ENCODE measurements around the gene MDGA2. TPM values are rescaled to one million over a fixed set of nuclear protein-coding genes. Genes with fewer than 3 reads are reported as not detected.

The MDGA2 gene
- polyA plus RNA-seq, 1 of the 3 experiments (the other 2 are of a cell fraction), result not detected

DNA sequence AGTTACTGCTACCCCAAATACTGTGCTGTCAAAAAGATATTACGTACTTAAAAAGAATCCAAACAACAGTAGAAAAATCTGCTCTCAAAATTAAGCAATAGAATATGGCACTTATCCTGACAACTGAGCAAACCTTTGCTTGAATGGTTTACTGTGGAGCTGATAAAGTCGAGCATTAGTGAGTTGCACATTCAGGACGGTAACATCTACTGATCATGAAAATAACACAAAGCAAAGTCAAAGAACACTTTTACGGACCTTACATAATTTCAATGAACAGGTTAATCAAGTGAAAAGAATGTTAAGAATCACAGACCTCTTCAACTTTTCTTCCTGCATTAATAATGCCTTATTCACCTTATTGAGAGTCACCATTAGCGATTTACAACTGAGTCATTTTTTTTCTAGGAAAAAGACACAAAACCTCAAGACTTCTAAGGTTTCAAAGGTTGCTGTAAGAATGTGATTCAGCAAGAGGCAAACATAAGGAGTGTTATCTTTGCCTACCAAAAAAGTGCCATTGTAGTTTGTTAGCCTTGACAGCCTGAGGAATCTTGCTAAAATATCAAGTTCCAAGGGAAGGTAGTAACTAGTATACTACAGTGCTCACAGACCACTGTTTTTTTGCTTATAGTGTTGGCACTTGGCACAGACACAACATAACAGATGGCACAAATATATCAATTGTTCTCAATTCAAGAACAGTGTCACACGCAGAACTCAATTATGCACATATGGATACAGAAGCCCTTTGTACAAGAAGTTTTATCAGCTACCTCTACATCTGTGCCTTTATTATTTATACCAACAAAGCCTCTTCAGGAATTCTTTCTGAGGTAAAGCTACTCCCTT, 689.6 kb downstream of the MDGA2 start:
- no peak for DNase-seq
- H3K4me1 ChIP-seq (ENCODE audit: control insufficient read depth in 1 of 2, insufficient read depth in 2 of 2, low read depth in 1 of 2, low read length in 1 of 2), result no peaks in the 10 kb centered on the region
- no peaks in the 10 kb centered on the region for H3K36me3 ChIP-seq (replicated peaks in 1 of 2; ENCODE audit: control insufficient read depth in 1 of 2, insufficient read depth in 2 of 2, low read length in 1 of 2)
- H3F3A ChIP-seq (replicated peaks; ENCODE audit: insufficient read depth), result no peaks in the 10 kb centered on the region
- H2AFZ ChIP-seq (ENCODE audit: low read depth), result no peak overlapping the region
- no peak overlapping the region for H3K9ac ChIP-seq
- no peaks in the 10 kb centered on the region for H3K27me3 ChIP-seq (ENCODE audit: insufficient read depth)
- no peaks in the 10 kb centered on the region for H4K20me1 ChIP-seq (ENCODE audit: insufficient read depth)
- ChIA-PET POLR2A (no interaction called here), CTCF (no interaction called here)
- H3K9me2 ChIP-seq, result no peaks in the 10 kb centered on the region
- WGBS (ENCODE audit: low lambda C conversion rate), result 7% methylated on average over 6 of the region's 6 CpGs
- no peak overlapping the region for H3K4me2 ChIP-seq
- no peaks in the 10 kb centered on the region for H3K9me3 ChIP-seq
- no peaks in the 10 kb centered on the region for H3K79me2 ChIP-seq (ENCODE audit: insufficient read depth)
- H3K27ac ChIP-seq (ENCODE audit: low read depth in 2 of 2, low read length in 1 of 2), result no peak overlapping the region
- no peak overlapping the region for H3K4me3 ChIP-seq (ENCODE audit: low read depth in 2 of 2, low read length in 1 of 2)
- TF ChIP-seq TCF12 (IDR thresholded peaks at IDR 0.05), result no peak
- no peak for TF ChIP-seq YY1 (IDR thresholded peaks at IDR 0.05; ENCODE audit: low read depth)
- TF ChIP-seq, protein P1, sequence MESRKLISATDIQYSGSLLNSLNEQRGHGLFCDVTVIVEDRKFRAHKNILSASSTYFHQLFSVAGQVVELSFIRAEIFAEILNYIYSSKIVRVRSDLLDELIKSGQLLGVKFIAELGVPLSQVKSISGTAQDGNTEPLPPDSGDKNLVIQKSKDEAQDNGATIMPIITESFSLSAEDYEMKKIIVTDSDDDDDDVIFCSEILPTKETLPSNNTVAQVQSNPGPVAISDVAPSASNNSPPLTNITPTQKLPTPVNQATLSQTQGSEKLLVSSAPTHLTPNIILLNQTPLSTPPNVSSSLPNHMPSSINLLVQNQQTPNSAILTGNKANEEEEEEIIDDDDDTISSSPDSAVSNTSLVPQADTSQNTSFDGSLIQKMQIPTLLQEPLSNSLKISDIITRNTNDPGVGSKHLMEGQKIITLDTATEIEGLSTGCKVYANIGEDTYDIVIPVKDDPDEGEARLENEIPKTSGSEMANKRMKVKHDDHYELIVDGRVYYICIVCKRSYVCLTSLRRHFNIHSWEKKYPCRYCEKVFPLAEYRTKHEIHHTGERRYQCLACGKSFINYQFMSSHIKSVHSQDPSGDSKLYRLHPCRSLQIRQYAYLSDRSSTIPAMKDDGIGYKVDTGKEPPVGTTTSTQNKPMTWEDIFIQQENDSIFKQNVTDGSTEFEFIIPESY (IDR thresholded peaks at IDR 0.05; ENCODE audit: borderline replicate concordance, low read depth), result no peak
- TF ChIP-seq EP300 (IDR thresholded peaks at IDR 0.05; ENCODE audit: borderline replicate concordance in 1 of 2, low read depth in 1 of 2, low read length in 1 of 2), result no peak
- no peak for TF ChIP-seq FOXJ3 (CRISPR knock-in tag; IDR thresholded peaks at IDR 0.05)
- TF ChIP-seq, protein P2, sequence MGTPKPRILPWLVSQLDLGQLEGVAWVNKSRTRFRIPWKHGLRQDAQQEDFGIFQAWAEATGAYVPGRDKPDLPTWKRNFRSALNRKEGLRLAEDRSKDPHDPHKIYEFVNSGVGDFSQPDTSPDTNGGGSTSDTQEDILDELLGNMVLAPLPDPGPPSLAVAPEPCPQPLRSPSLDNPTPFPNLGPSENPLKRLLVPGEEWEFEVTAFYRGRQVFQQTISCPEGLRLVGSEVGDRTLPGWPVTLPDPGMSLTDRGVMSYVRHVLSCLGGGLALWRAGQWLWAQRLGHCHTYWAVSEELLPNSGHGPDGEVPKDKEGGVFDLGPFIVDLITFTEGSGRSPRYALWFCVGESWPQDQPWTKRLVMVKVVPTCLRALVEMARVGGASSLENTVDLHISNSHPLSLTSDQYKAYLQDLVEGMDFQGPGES (IDR thresholded peaks at IDR 0.05; ENCODE audit: low read depth, low read length), result no peak
- TF ChIP-seq, protein P3, sequence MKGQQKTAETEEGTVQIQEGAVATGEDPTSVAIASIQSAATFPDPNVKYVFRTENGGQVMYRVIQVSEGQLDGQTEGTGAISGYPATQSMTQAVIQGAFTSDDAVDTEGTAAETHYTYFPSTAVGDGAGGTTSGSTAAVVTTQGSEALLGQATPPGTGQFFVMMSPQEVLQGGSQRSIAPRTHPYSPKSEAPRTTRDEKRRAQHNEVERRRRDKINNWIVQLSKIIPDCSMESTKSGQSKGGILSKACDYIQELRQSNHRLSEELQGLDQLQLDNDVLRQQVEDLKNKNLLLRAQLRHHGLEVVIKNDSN (IDR thresholded peaks at IDR 0.05; ENCODE audit: borderline replicate concordance, low read depth), result no peak
- TF ChIP-seq POLR2AphosphoS5 (IDR thresholded peaks at IDR 0.05; ENCODE audit: low read depth, low read length), result no peak
- no peak for TF ChIP-seq RCOR1 (IDR thresholded peaks at IDR 0.05; ENCODE audit: low read length)
- TF ChIP-seq MXI1 (IDR thresholded peaks at IDR 0.05; ENCODE audit: low read depth, low read length), result no peak
- no peak for TF ChIP-seq EZH2phosphoT487 (IDR thresholded peaks at IDR 0.05; ENCODE audit: borderline replicate concordance, low read depth)
- TF ChIP-seq, protein P4, sequence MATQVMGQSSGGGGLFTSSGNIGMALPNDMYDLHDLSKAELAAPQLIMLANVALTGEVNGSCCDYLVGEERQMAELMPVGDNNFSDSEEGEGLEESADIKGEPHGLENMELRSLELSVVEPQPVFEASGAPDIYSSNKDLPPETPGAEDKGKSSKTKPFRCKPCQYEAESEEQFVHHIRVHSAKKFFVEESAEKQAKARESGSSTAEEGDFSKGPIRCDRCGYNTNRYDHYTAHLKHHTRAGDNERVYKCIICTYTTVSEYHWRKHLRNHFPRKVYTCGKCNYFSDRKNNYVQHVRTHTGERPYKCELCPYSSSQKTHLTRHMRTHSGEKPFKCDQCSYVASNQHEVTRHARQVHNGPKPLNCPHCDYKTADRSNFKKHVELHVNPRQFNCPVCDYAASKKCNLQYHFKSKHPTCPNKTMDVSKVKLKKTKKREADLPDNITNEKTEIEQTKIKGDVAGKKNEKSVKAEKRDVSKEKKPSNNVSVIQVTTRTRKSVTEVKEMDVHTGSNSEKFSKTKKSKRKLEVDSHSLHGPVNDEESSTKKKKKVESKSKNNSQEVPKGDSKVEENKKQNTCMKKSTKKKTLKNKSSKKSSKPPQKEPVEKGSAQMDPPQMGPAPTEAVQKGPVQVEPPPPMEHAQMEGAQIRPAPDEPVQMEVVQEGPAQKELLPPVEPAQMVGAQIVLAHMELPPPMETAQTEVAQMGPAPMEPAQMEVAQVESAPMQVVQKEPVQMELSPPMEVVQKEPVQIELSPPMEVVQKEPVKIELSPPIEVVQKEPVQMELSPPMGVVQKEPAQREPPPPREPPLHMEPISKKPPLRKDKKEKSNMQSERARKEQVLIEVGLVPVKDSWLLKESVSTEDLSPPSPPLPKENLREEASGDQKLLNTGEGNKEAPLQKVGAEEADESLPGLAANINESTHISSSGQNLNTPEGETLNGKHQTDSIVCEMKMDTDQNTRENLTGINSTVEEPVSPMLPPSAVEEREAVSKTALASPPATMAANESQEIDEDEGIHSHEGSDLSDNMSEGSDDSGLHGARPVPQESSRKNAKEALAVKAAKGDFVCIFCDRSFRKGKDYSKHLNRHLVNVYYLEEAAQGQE (IDR thresholded peaks at IDR 0.05; ENCODE audit: low read depth, low read length), result no peak
- TF ChIP-seq FOXM1 (IDR thresholded peaks at IDR 0.05; ENCODE audit: low read depth), result no peak
- TF ChIP-seq CHD2 (IDR thresholded peaks at IDR 0.05; ENCODE audit: low read length, partially characterized antibody), result no peak
- no peak for TF ChIP-seq MEF2A (IDR thresholded peaks at IDR 0.05; ENCODE audit: borderline replicate concordance, low read depth)
- TF ChIP-seq, protein P5, sequence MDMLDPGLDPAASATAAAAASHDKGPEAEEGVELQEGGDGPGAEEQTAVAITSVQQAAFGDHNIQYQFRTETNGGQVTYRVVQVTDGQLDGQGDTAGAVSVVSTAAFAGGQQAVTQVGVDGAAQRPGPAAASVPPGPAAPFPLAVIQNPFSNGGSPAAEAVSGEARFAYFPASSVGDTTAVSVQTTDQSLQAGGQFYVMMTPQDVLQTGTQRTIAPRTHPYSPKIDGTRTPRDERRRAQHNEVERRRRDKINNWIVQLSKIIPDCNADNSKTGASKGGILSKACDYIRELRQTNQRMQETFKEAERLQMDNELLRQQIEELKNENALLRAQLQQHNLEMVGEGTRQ (IDR thresholded peaks at IDR 0.05; ENCODE audit: borderline replicate concordance, low read depth, low read length), result no peak
- TF ChIP-seq GABPA (IDR thresholded peaks at IDR 0.05; ENCODE audit: low read depth), result no peak

Data from SK-N-SH (cell line).